Skeletal muscle cell (primary cell): ENCODE data around the gene TAF11L4.
"Not testable (repeated sequence)": the region's sequence is repeated elsewhere in the genome, so short reads cannot be mapped to it uniquely, and the experiment has no call there.

Experiments used
- DNase-seq: peaks from one replicate; pipeline ENCODE4 v3.0.0-alpha.2; 2010; ENCODE audit warnings: low read depth
- H3K4me3 ChIP-seq: 2 replicates; pipeline ENCODE4 v1.5.1; 2011; ENCODE audit warnings: low read depth, mild to moderate bottlenecking, control low read depth, low read length, moderate library complexity

The TAF11L4 gene

DNA sequence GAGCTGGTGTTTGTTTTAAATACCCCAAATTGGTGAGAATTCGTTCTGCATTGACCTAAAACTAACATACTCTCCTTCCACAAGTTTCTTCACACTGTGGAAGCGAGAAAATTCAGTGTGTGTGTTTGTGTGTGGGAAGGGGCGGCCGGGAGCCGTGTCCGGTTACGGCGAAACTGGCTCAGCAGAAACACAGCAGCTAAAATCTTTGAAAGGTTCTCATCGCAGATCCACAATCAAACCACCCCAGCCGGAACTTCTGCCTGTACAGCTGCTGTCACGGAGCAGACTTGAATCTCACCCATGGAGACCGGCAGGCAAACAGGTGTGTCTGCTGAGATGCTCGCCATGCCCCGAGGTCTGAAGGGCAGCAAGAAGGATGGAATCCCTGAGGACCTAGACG is at the start of gene TAF11L4:
TSS of gene TAF11L4 (plus strand) at position 301 of the 400 bp plus-strand sequence.
- not testable (repeated sequence) for H3K4me3 ChIP-seq, DNase-seq

DNA sequence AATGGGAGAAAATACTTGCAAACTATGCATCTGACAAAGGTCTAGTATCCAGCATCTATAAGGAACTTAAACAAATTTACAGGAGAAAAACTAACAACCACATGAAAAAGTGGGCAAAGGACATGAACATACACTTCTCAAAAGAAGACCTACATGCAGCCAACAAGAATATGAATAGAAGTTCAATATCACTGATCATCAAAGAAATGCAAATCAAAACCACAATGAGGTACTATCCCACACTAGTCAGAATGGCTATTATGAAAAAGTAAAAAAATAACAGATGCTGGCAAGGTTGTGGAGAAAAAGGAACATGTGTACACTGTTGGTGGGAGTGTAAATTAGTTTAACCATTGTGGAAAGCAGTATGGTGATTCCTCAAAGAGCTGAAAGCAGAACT is 46.5 kb upstream of the TAF11L4 start:
- H3K4me3 ChIP-seq, DNase-seq: not testable (repeated sequence)

DNA sequence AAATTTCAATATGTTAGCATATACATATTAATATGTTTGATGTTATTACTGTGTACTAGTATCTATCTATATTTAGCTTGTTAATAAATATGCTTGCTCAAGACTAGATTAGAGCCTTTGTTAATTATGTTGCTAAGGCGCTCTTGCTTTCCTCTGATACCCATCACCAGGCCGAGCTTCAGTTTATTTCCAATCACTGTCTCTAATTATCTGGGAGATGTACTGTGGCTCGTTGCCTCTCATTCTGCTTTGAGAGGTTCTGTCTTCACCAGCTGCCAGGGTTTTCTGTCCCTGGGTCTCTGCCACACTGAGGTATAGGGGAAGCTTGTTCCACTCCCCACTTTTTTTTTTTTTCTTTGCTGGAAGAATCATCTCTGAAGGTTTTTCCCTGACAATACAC is 44.6 kb upstream of the TAF11L4 start:
- DNase-seq: no peak
- no peak overlapping the region for H3K4me3 ChIP-seq

- no peak for DNase-seq
- no peak overlapping the region for H3K4me3 ChIP-seq
Observed at GRCh38 chr5:17477573-17478265, 43.9 kb upstream of the TAF11L4 start.

GRCh38 chr5:17481378-17481777 is 40.2 kb upstream of the TAF11L4 start:
- DNase-seq: no peak
- no peak overlapping the region for H3K4me3 ChIP-seq

DNA sequence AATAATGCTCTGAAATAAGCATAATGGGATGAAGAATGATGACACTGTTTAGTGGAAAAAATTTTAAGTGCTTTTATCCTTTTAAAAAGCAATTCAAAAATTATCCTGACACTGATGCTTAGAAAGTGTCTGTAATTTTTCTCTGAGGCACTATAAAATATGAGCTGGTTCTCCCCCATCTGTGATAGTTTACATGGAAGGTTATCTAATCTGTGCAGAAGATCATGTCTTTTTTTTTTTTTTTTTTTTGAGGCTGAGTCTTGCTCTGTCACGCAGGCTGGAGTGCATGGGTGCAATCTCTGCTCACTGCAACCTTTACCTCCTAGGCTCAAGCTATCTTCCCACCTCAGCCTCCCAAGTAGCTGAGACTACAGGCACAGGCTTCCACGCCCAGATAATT is 38.8 kb upstream of the TAF11L4 start:
- no peak for DNase-seq

GRCh38 chr5:17486464-17487173 is 35.0 kb upstream of the TAF11L4 start:
- not testable (repeated sequence) for H3K4me3 ChIP-seq, DNase-seq

More for the DNA sequence above, 38.8 kb upstream of the TAF11L4 start:
- H3K4me3 ChIP-seq: no peak overlapping the region

GRCh38 chr5:17487174-17487512 is 34.5 kb upstream of the TAF11L4 start:
- H3K4me3 ChIP-seq: no peak overlapping the region
- no peak for DNase-seq

GRCh38 chr5:17491257-17491656 is 30.3 kb upstream of the TAF11L4 start:
- not testable (repeated sequence) for DNase-seq, H3K4me3 ChIP-seq

DNA sequence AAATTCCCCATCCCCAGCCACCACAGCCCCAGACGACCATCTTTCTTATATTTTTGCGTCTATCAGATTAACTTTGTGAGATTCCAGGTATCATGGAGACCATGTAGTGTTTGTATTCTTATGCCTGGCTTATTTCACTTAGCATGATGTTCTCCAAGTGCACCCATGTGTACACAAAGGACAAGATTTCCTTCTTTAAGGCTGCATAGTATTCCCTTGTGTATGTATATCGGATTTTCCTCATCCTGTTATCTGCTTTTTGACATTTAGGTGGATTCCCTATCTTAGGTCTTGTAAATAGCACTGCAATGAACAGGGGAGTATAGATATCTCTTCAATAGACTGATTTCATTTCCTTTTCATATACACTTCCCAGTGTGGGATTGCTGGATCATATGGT is 28.8 kb upstream of the TAF11L4 start:
- DNase-seq: no peak
- H3K4me3 ChIP-seq: no peak overlapping the region

GRCh38 chr5:17497446-17497845 is 24.2 kb upstream of the TAF11L4 start:
- no peak overlapping the region for H3K4me3 ChIP-seq
- DNase-seq: no peak

DNA sequence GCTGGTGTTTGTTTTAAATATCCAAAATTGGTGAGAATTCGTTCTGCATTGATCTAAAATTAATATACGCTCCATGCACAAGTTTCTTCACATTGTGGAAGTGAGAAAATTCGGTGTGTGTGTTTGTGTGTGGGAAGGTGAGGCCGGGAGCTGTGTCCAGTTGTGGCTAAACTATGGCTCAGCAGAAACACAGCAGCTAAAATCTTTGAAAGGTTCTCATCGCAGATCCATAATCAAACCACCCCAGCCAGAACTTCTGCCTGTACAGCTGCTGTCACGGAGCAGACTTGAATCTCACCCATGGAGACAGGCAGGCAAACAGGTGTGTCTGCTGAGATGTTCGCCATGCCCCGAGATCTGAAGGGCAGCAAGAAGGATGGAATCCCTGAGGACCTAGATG is 23.7 kb upstream of the TAF11L4 start, which contains the start of gene TAF11L2:
TSS of gene TAF11L2 (plus strand) at position 301 of the 400 bp plus-strand sequence.
- DNase-seq, H3K4me3 ChIP-seq: not testable (repeated sequence)

- DNase-seq: no peak
- H3K4me3 ChIP-seq: no peak overlapping the region
Observed at GRCh38 chr5:17511775-17512325, 9.8 kb upstream of the TAF11L4 start.

GRCh38 chr5:17517526-17517925 is 4.1 kb upstream of the TAF11L4 start:
- H3K4me3 ChIP-seq, DNase-seq: not testable (repeated sequence)

- not testable (repeated sequence) for DNase-seq, H3K4me3 ChIP-seq
Observed at GRCh38 chr5:17518067-17518466, 3.5 kb upstream of the TAF11L4 start, which contains the start of gene TAF11L3. Gene TAF11L3 (plus strand): TSS chr5:17518367.

- not testable (repeated sequence) for DNase-seq, H3K4me3 ChIP-seq
Observed at GRCh38 chr5:17519508-17519907, 2.1 kb upstream of the TAF11L4 start.

GRCh38 chr5:17524935-17525334 is 3.3 kb downstream of the TAF11L4 start, which contains the start of gene TAF11L5:
Gene TAF11L5 (plus strand): TSS chr5:17525235.
- not testable (repeated sequence) for H3K4me3 ChIP-seq, DNase-seq

DNA sequence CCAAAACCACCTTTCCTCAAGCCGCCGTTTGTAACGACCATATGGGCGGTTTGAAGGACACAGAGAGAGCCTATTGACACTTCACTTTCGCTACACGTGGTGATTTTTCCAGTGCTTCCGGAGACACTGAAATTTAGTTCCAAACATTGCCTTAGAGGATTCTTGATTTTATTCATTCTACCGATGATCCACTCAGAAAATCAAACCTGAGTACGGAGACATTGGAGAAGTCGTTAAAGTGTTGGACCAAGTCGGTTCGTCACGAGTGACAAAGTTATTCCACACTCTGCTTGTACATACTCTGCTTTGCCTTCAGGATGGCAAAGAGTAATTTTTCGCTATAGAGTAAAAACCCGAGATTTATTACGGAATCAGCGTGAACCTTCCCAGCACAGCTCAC is 4.9 kb downstream of the TAF11L4 start:
- H3K4me3 ChIP-seq, DNase-seq: not testable (repeated sequence)

DNA sequence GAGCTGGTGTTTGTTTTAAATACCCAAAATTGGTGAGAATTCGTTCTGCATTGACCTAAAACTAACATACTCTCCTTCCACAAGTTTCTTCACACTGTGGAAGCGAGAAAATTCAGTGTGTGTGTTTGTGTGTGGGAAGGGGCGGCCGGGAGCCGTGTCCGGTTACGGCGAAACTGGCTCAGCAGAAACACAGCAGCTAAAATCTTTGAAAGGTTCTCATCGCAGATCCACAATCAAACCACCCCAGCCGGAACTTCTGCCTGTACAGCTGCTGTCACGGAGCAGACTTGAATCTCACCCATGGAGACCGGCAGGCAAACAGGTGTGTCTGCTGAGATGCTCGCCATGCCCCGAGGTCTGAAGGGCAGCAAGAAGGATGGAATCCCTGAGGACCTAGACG is 6.8 kb downstream of the TAF11L4 start, which contains the start of gene TAF11L6:
TSS of gene TAF11L6 (plus strand) at position 301 of the 400 bp plus-strand sequence.
- DNase-seq, H3K4me3 ChIP-seq: not testable (repeated sequence)
